OCI-LY7 (cell line): Measurements from ENCODE around the gene HCFC1. TPM values are rescaled to one million over a fixed set of nuclear protein-coding genes. Genes with fewer than 3 reads are reported as not detected.

Experiments used
- BruUV-seq: library from RNA; stranded (reverse); fragments of 400-500 nt; replicated peaks from 2 replicates; lab custom pipeline; 2021; lab: Mats Ljungman, UMichigan
- CTCF ChIA-PET: fragments of 300-600 bp; sonication (Branson Sonifier 250); formaldehyde crosslinking; loops from one replicate; lab custom pipeline; 2022; ENCODE audit warnings: antibody characterized with exemption; ENCODE audit not compliant: unreplicated experiment; lab: Charles Lee
- POLR2A ChIA-PET: fragments of 300-600 bp; sonication (Branson Sonifier 250); formaldehyde crosslinking; loops from one replicate; lab custom pipeline; 2022; ENCODE audit warnings: antibody characterized with exemption; lab: Charles Lee
- DNase-seq: peaks from one replicate; pipeline ENCODE4 v3.0.0-alpha.2; 2015; ENCODE audit warnings: low spot score
- H2AFZ ChIP-seq: fragments of 200-600 bp; sonication (generic), shearing (Covaris generic); 2 replicates; pipeline ENCODE4 v1.6.1; 2014; ENCODE audit warnings: mild to moderate bottlenecking, antibody characterized with exemption, low read length, moderate library complexity
- H3K27ac ChIP-seq: fragments of 200-600 bp; sonication (generic); 2 replicates; pipeline ENCODE4 v1.5.1; 2014; ENCODE audit warnings: mixed run types, low read depth, mild to moderate bottlenecking, moderate library complexity, low read length, inconsistent platforms; ENCODE audit not compliant: poor library complexity, severe bottlenecking
- H3K36me3 ChIP-seq: fragments of 200-600 bp; sonication (generic); 2 replicates; pipeline ENCODE4 v1.6.1; 2014; ENCODE audit warnings: mild to moderate bottlenecking, antibody characterized with exemption, low read length, moderate library complexity, mixed read lengths; ENCODE audit not compliant: insufficient read depth
- H3K4me1 ChIP-seq: fragments of 200-600 bp; sonication (generic); 2 replicates; pipeline ENCODE4 v1.5.1; 2014; ENCODE audit warnings: mild to moderate bottlenecking, low read length; ENCODE audit not compliant: insufficient read depth, poor library complexity, severe bottlenecking
- H3K4me2 ChIP-seq: fragments of 200-600 bp; sonication (generic); 2 replicates; pipeline ENCODE4 v1.6.1; 2014; ENCODE audit warnings: mild to moderate bottlenecking, low read length
- H3K4me3 ChIP-seq: fragments of 200-600 bp; sonication (generic); 2 replicates; pipeline ENCODE4 v1.5.1; 2014; ENCODE audit warnings: mild to moderate bottlenecking, low read depth, low read length; ENCODE audit not compliant: poor library complexity, severe bottlenecking
- H3K79me2 ChIP-seq: fragments of 200-600 bp; sonication (generic); 2 replicates; pipeline ENCODE4 v1.6.1; 2016; ENCODE audit warnings: low read depth, mild to moderate bottlenecking, low read length, moderate library complexity, mixed read lengths; ENCODE audit not compliant: insufficient read depth
- H3K9me2 ChIP-seq: fragments of 200-600 bp; sonication (generic); 2 replicates; pipeline ENCODE4 v1.6.1; 2016; ENCODE audit warnings: mild to moderate bottlenecking, low read length, mixed read lengths; ENCODE audit not compliant: insufficient read depth
- H3K9me3 ChIP-seq: fragments of 200-600 bp; sonication (generic); 2 replicates; pipeline ENCODE4 v1.6.1; 2014; ENCODE audit warnings: mild to moderate bottlenecking, mixed run types, low read length, mixed read lengths
- H4K20me1 ChIP-seq: fragments of 200-600 bp; sonication (generic); 2 replicates; pipeline ENCODE4 v1.6.1; 2014; ENCODE audit warnings: mild to moderate bottlenecking, antibody characterized with exemption, low read length, moderate library complexity, mixed read lengths; ENCODE audit not compliant: insufficient read depth
- EZH2phosphoT487 ChIP-seq: fragments of 200-600 bp; sonication (generic); IDR thresholded peaks from 2 replicates; pipeline ENCODE4 v1.6.1; 2018; ENCODE audit warnings: low read depth, borderline replicate concordance, mild to moderate bottlenecking, mixed run types, antibody characterized with exemption, low read length, moderate library complexity, mixed read lengths
- intact Hi-C: fragments of 100-400 bp; cut with micrococcal nuclease; formaldehyde crosslinking; loops from one replicate; pipeline ENCODE4 v1.10.0; 2022; ENCODE audit not compliant: unreplicated experiment
- total RNA-seq, 2 experiments: library from RNA; depleted of rRNA in 1 of 2; stranded (reverse); fragments of >200 nt in 1 of 2; shearing (Covaris generic) in 1 of 2; gene quantifications; 2 replicates each; pipeline ENCODE4 v1.2.3, GENCODE V29; 2014 to 2022
- TF ChIP-seq, protein P1 (sequence below): fragments of 200-600 bp; sonication (generic); conservative IDR thresholded peaks from 2 replicates; pipeline ENCODE4 v1.5.1; 2014; ENCODE audit warnings: mild to moderate bottlenecking, antibody characterized with exemption, low read length, moderate library complexity, mixed read lengths

Gene HCFC1
- total RNA-seq, 2 experiments from 2014 or later, result 64.2 to 134 TPM

DNA sequence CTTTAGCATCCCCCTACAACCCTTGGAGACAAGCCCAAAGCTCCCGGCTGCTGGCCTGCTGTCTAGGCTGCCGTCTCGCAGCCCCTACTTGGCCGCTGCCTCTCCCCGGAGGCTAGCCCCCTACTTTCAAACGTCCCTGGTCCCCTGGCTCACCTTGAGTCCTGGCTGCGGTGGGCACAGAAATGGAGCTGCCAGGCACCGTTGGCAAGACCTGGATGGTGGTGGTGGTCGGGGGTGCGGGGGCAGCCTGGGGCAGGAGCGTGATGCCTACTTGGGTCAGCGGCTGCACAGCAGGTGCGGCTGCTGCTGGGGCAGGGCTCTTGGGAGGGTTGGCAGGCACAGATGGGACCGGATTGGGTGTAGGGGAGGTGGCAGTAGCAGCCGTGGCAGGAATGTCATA is 12.0 kb downstream of the HCFC1 start:
- Histone ChIP-seq H3K9me2 (no peaks in the 10 kb centered on the region), H3K9me3 (no peaks in the 10 kb centered on the region), H3K4me1 (no peaks in the 10 kb centered on the region), H4K20me1 (no peaks in the 10 kb centered on the region), H3K79me2 (peaks cover 17% of the 10 kb centered on the region), H3K27ac (no peak overlapping the region), H3K4me2 (no peak overlapping the region), H3K4me3 (no peak overlapping the region), H3K36me3 (peaks cover 99% of the 10 kb centered on the region), H2AFZ (no peak overlapping the region)
- ChIA-PET CTCF (no interaction called here), POLR2A (interaction anchor here (1.0 kb wide), 1 partner anchor 9 kb away, joined by 3 read pairs; no protein-coding TSS in a partner anchor)
- TSS peak; percentile 35 for BruUV-seq
- intact Hi-C loops, result no loop called here
- TF ChIP-seq, protein P1, sequence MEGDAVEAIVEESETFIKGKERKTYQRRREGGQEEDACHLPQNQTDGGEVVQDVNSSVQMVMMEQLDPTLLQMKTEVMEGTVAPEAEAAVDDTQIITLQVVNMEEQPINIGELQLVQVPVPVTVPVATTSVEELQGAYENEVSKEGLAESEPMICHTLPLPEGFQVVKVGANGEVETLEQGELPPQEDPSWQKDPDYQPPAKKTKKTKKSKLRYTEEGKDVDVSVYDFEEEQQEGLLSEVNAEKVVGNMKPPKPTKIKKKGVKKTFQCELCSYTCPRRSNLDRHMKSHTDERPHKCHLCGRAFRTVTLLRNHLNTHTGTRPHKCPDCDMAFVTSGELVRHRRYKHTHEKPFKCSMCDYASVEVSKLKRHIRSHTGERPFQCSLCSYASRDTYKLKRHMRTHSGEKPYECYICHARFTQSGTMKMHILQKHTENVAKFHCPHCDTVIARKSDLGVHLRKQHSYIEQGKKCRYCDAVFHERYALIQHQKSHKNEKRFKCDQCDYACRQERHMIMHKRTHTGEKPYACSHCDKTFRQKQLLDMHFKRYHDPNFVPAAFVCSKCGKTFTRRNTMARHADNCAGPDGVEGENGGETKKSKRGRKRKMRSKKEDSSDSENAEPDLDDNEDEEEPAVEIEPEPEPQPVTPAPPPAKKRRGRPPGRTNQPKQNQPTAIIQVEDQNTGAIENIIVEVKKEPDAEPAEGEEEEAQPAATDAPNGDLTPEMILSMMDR, result no peak
- no peak for TF ChIP-seq EZH2phosphoT487
- no peak for DNase-seq

- ChIA-PET CTCF (no interaction called here), POLR2A (no interaction called here)
- H3K4me1 ChIP-seq, result no peaks in the 10 kb centered on the region
- H2AFZ ChIP-seq, result no peak overlapping the region
- no peaks in the 10 kb centered on the region for H3K9me2 ChIP-seq
- TF ChIP-seq EZH2phosphoT487, result no peak
- TF ChIP-seq, protein P1, result no peak
- H3K36me3 ChIP-seq, result peaks cover 99% of the 10 kb centered on the region
- intact Hi-C loops, result no loop called here
- no TSS peak for BruUV-seq
- H4K20me1 ChIP-seq, result no peaks in the 10 kb centered on the region
- peaks cover 6% of the 10 kb centered on the region for H3K79me2 ChIP-seq
- H3K4me3 ChIP-seq, result no peak overlapping the region
- no peak overlapping the region for H3K4me2 ChIP-seq
- H3K27ac ChIP-seq, result no peak overlapping the region
- no peak for DNase-seq
- no peaks in the 10 kb centered on the region for H3K9me3 ChIP-seq
Observed at GRCh38 chrX:153958605-153959004, 13.0 kb downstream of the HCFC1 start.

DNA sequence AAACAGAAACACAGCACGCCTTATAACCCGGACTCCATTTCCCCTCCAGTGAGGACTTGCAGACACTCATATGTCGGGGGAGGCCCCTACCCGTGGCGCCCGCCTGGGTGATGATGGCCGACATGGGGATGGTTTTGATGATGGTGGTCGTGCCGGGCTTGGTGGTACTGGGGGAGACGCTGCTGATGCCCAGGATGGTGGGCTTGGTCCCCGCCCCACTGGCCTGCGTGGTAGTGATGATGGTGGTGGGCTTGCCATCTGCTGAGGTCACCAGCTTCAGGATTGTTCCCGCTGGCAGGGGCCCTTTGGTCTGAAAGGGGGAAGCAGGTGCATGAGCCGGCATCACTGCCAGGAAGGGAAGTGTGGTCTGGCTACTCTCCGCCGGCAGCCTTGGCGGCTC is 14.4 kb downstream of the HCFC1 start:
- intact Hi-C loops, result no loop called here
- no peak overlapping the region for H2AFZ ChIP-seq
- H3K9me2 ChIP-seq, result no peaks in the 10 kb centered on the region
- no peaks in the 10 kb centered on the region for H3K9me3 ChIP-seq
- H3K27ac ChIP-seq, result no peak overlapping the region
- H3K79me2 ChIP-seq, result no peaks in the 10 kb centered on the region
- H3K4me1 ChIP-seq, result no peaks in the 10 kb centered on the region
- DNase-seq, result no peak
- no peak overlapping the region for H3K4me3 ChIP-seq
- ChIA-PET POLR2A (interaction anchor here (1.3 kb wide), 1 partner anchor 9 kb away, joined by 4 read pairs; no protein-coding TSS in a partner anchor), CTCF (no interaction called here)
- TF ChIP-seq, protein P1, result no peak
- no peak for TF ChIP-seq EZH2phosphoT487
- BruUV-seq, result no TSS peak
- no peak overlapping the region for H3K4me2 ChIP-seq
- peaks cover 99% of the 10 kb centered on the region for H3K36me3 ChIP-seq
- no peaks in the 10 kb centered on the region for H4K20me1 ChIP-seq
